GM12878 (cell line): Measurements from ENCODE around the gene COTL1. TPM values are rescaled to one million over a fixed set of nuclear protein-coding genes. Genes with fewer than 3 reads are reported as not detected.

Experiments
- ATAC-seq: fragments of 200-7000 bp; cut with Tn5 transposase; 3 replicates; pipeline ENCODE4 v1.9.1; 2020; ENCODE audit warnings: mild to moderate bottlenecking, moderate library complexity
- BruUV-seq: library from RNA; stranded (reverse); fragments of 400-500 nt; replicated peaks from 2 replicates; lab custom pipeline; 2021; lab: Mats Ljungman, UMichigan
- CTCF ChIA-PET: fragments of 300-600 bp; sonication (Branson Sonifier 250); formaldehyde crosslinking; extraction: SDS; loops from one replicate; lab custom pipeline; 2021; ENCODE audit warnings: inconsistent platforms; lab: Yijun Ruan, JAX
- POLR2A ChIA-PET: fragments of 350-600 bp; formaldehyde crosslinking; extraction: SDS; loops from one replicate; lab custom pipeline; 2021; ENCODE audit warnings: inconsistent platforms; lab: Charles Lee
- RAD21 ChIA-PET: fragments of 300-600 bp; sonication (Branson Sonifier 250); formaldehyde crosslinking; loops from one replicate; lab custom pipeline; 2023; ENCODE audit warnings: antibody characterized with exemption; ENCODE audit not compliant: unreplicated experiment; lab: Charles Lee
- SMC1A ChIA-PET: fragments of 300-600 bp; sonication (Branson Sonifier 250); formaldehyde crosslinking; loops from one replicate; lab custom pipeline; 2023; ENCODE audit not compliant: unreplicated experiment, uncharacterized antibody; lab: Charles Lee
- DNase-seq: peaks from one replicate; pipeline ENCODE4 v3.0.0-alpha.2; 2011; ENCODE audit warnings: low read depth, low spot score
- FAIRE-seq: peaks from 3 replicates; lab custom pipeline; 2011; peaks lifted over from hg19 to GRCh38; lab: Jason Lieb, UNC
- H2AFZ ChIP-seq: 2 replicates; pipeline ENCODE4 v1.6.0; 2011; ENCODE audit warnings: low read depth, low read length, control low read depth; ENCODE audit not compliant: control insufficient read depth
- H3K27ac ChIP-seq: 2 replicates; pipeline ENCODE4 v1.5.1; 2011; ENCODE audit warnings: control low read depth; ENCODE audit not compliant: control insufficient read depth, insufficient read depth
- H3K27me3 ChIP-seq, 2 experiments: replicated peaks in 1 of 2; 2 replicates each; pipeline versions ENCODE4 v1.6.0 to v1.6.1; 2011; ENCODE audit warnings: low read length in 1 of 2; ENCODE audit not compliant: control insufficient read depth in 2 of 2, insufficient read depth in 2 of 2
- H3K36me3 ChIP-seq, 2 experiments: 2 replicates each; pipeline ENCODE4 v1.5.1; 2011; ENCODE audit warnings: low read length in 1 of 2; ENCODE audit not compliant: control insufficient read depth in 2 of 2, insufficient read depth in 2 of 2
- H3K4me1 ChIP-seq: 2 replicates; pipeline ENCODE4 v1.6.1; 2011; ENCODE audit warnings: mild to moderate bottlenecking, low read length, moderate library complexity, mixed read lengths; ENCODE audit not compliant: control insufficient read depth, insufficient read depth
- H3K4me2 ChIP-seq: 2 replicates; pipeline ENCODE4 v1.6.0; 2011; ENCODE audit warnings: control low read depth; ENCODE audit not compliant: control insufficient read depth, insufficient read depth
- H3K4me3 ChIP-seq: fragments of 200-600 bp; sonication (generic); 2 replicates; pipeline ENCODE4 v1.5.1; 2016
- H3K79me2 ChIP-seq: 2 replicates; pipeline ENCODE4 v1.6.0; 2011; ENCODE audit warnings: low read length; ENCODE audit not compliant: control insufficient read depth, insufficient read depth
- H3K9ac ChIP-seq: 2 replicates; pipeline ENCODE4 v1.8.0; 2011; ENCODE audit warnings: low read length, control low read depth, mixed read lengths; ENCODE audit not compliant: control insufficient read depth, insufficient read depth
- H3K9me3 ChIP-seq: replicated peaks from 3 replicates; pipeline ENCODE4 v1.5.1; 2011; ENCODE audit warnings: mild to moderate bottlenecking, low read length; ENCODE audit not compliant: control insufficient read depth, insufficient read depth
- H4K20me1 ChIP-seq: 2 replicates; pipeline ENCODE4 v1.6.0; 2011; ENCODE audit not compliant: control insufficient read depth, insufficient read depth
- PAX5 ChIP-seq: IDR thresholded peaks from 2 replicates; pipeline ENCODE4 v1.6.1; 2011; ENCODE audit warnings: low read depth, low read length, borderline replicate concordance
- POLR2A ChIP-seq: IDR thresholded peaks from 2 replicates; pipeline ENCODE4 v1.6.1; 2011; ENCODE audit warnings: low read depth, mild to moderate bottlenecking, low read length
- POLR2AphosphoS5 ChIP-seq: IDR thresholded peaks from 2 replicates; pipeline ENCODE4 v1.6.1; 2011; ENCODE audit warnings: mild to moderate bottlenecking, low read length, inconsistent platforms
- SIX5 ChIP-seq: IDR thresholded peaks from 2 replicates; pipeline ENCODE4 v1.6.1; 2011; ENCODE audit warnings: mild to moderate bottlenecking, low read depth, low read length, moderate library complexity; ENCODE audit not compliant: severe bottlenecking
- STAT1 ChIP-seq: fragments of 450-650 bp; conservative IDR thresholded peaks from 2 replicates; pipeline ENCODE4 v1.6.1; 2014; ENCODE audit warnings: antibody characterized with exemption, mild to moderate bottlenecking
- WGBS: methylation state at CpG from one replicate; pipeline ENCODE4 v1.1.6; 2016; ENCODE audit warnings: low lambda C conversion rate; ENCODE audit not compliant: insufficient replicate concordance, insufficient coverage; ENCODE audit errors: missing lambda C conversion rate; 5-methylcytosine and 5-hydroxymethylcytosine counted together
- in situ Hi-C: fragments of 300-500 bp; cut with MboI; formaldehyde crosslinking; loops from 9 replicates; pipeline ENCODE4 v1.14.3; 2018; ENCODE audit warnings: mixed read lengths
- intact Hi-C: fragments of 100-400 bp; cut with micrococcal nuclease; formaldehyde crosslinking; loops from one replicate; pipeline ENCODE4 v1.14.2; 2022; ENCODE audit not compliant: unreplicated experiment
- polyA plus RNA-seq, 11 experiments: library from polyadenylated mRNA; depleted of rRNA in 4 of 11; unstranded in 6 of 11; stranded (reverse) in 5 of 11; fragments of >200 nt; fragmentation: Nextera tagmentation in 4 of 11; fragmentation: Illumina TruSeq in 1 of 11; extraction: Ambion mirVana in 4 of 11; extraction: Trizol in 1 of 11; gene quantifications; 1 replicate in 1 of 11; 2 replicates in 10 of 11; pipeline versions ENCODE4 v1.2.1 to v1.2.3, GENCODE V29; 2011 to 2016; ENCODE audit warnings: inconsistent platforms in 2 of 11, missing spikeins in 2 of 11, low read depth in 1 of 11
- total RNA-seq, 4 experiments: library from RNA; depleted of rRNA in 3 of 4; stranded (reverse); fragments of >200 nt in 3 of 4; fragmentation: Illumina TruSeq in 1 of 4; extraction: Trizol in 1 of 4; gene quantifications; 2 replicates each; pipeline versions ENCODE4 v1.2.1 to v1.2.3, GENCODE V29; 2013 to 2021

The COTL1 gene
- total and polyA plus RNA-seq, 10 of the 15 experiments (the other 5 are each of a cell fraction or from before 2014, with no cell fraction given), result 140 to 894 (median 330) TPM

GRCh38 chr16:84583995-84584394, 33.9 kb downstream of the COTL1 start:
- H3K9me3 ChIP-seq, result no peaks in the 10 kb centered on the region
- ChIA-PET POLR2A (interaction anchor here (0.9 to 1.5 kb wide), 4 partner anchors 8 to 29 kb away, joined by 3 to 4 read pairs (median 3); no protein-coding TSS in a partner anchor), SMC1A (interaction anchor here (0.9 to 3.8 kb wide), 5 partner anchors 18 to 69 kb away, joined by 4 to 20 read pairs (median 6); no protein-coding TSS in a partner anchor), CTCF (interaction anchor here (2.2 to 2.9 kb wide), 2 partner anchors 38 to 155 kb away, joined by 8 to 17 read pairs; no protein-coding TSS in a partner anchor)
- no peak overlapping the region for H2AFZ ChIP-seq
- no peak for DNase-seq
- TF ChIP-seq SIX5, result no peak
- TF ChIP-seq POLR2A, result peak; percentile 31; the same call in 1 of the 2 replicates
- TF ChIP-seq PAX5, result no peak
- TF ChIP-seq, all 136 proteins: peak for 1
- Histone ChIP-seq H3K79me2 (peaks cover 54% of the 10 kb centered on the region), H3K4me3 (no peak overlapping the region), H3K9ac (no peak overlapping the region), H3K27ac (no peak overlapping the region), H3K4me2 (no peak overlapping the region), H4K20me1 (no peaks in the 10 kb centered on the region), H3K36me3 (peaks cover 23 to 33% of the 10 kb centered on the region in 2 experiments), H3K27me3 (no peaks in the 10 kb centered on the region), H3K4me1 (peaks cover 19% of the 10 kb centered on the region)
- WGBS, result 87% methylated on average over 15 of the region's 15 CpGs
- intact Hi-C loops, result no loop called here
- RAD21 ChIA-PET, result interaction anchor here (0.7 to 1.7 kb wide), 4 partner anchors 14 to 78 kb away, joined by 3 to 6 read pairs (median 3); no protein-coding TSS in a partner anchor
- FAIRE-seq (no peak), ATAC-seq (no peak)
- BruUV-seq, result no TSS peak
- in situ Hi-C loops, result no loop called here

DNA sequence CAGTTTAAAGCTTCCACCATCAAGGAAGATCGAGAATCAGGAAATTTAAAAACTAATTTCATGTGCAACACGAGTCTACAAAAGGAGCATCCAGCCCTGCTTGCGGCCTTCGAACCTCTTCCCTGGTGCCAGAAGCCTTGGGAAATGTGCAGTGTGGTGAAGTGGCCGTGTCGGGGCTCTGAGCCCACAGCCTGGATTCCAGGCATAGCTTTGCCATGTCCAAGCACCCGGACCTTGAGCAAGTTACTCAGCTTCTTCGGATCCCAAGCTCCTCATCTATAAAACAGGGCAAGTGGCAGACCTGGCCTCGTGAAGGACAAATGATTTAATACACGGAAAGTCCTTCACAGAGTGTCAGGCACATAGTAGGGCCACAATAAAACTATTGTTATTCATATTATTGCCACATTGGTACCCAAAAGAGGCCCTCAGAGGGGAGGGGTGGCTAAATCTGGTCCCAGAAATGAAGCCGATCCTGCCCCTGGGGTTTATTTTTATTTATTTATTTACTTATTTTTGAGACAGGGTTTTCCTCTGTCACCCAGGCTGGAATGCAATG, 34.8 kb downstream of the COTL1 start:
- peaks cover 56% of the 10 kb centered on the region for H3K79me2 ChIP-seq
- H3K9ac ChIP-seq, result no peak overlapping the region
- no peaks in the 10 kb centered on the region for H3K9me3 ChIP-seq
- H2AFZ ChIP-seq, result no peak overlapping the region
- DNase-seq, result no peak
- no TSS peak for BruUV-seq
- TF ChIP-seq POLR2AphosphoS5, result 0 out of 2 replicates have a peak, but pooled peaks have one; percentile 23
- TF ChIP-seq STAT1, result no peak
- H3K36me3 ChIP-seq, result peaks cover 27 to 29% of the 10 kb centered on the region in 2 experiments
- WGBS, result 85% methylated on average over 11 of the region's 11 CpGs
- H4K20me1 ChIP-seq, result no peaks in the 10 kb centered on the region
- H3K27ac ChIP-seq, result no peak overlapping the region
- ChIA-PET SMC1A (no interaction called here), CTCF (interaction anchor here (1.2 kb wide), 1 partner anchor 146 kb away, joined by 3 read pairs; no protein-coding TSS in a partner anchor), RAD21 (interaction anchor here (1.0 to 1.6 kb wide), 3 partner anchors 10 to 75 kb away, joined by 3 read pairs; no protein-coding TSS in a partner anchor), POLR2A (interaction anchor here (0.9 to 1.5 kb wide), 4 partner anchors 9 to 30 kb away, joined by 3 to 4 read pairs (median 3); no protein-coding TSS in a partner anchor)
- in situ Hi-C loops (no loop called here), intact Hi-C loops (no loop called here)
- no peak overlapping the region for H3K4me3 ChIP-seq
- no peak for ATAC-seq
- no peak for FAIRE-seq
- H3K4me2 ChIP-seq, result no peak overlapping the region
- peaks cover 19% of the 10 kb centered on the region for H3K4me1 ChIP-seq
- no peaks in the 10 kb centered on the region for H3K27me3 ChIP-seq
